HS-27A (cell line): ENCODE data around the gene ZNF483.
A peak's percentile ranks its signal among the peaks of the same experiment; 100 is the strongest.
"Not testable (repeated sequence)": the region's sequence is repeated elsewhere in the genome, so short reads cannot be mapped to it uniquely, and the experiment has no call there.

Experiments used
- DNase-seq: peaks from one replicate; pipeline ENCODE4 v3.0.0-alpha.2; 2012; ENCODE audit warnings: low read depth, missing footprints

The ZNF483 gene

GRCh38 chr9:111542497-111543254 is 17.7 kb downstream of the ZNF483 start:
- DNase-seq = no peak

- DNase-seq = no peak
These were observed 23.6 kb downstream of the ZNF483 start for GRCh38 chr9:111548623-111549022.

- DNase-seq = not testable (repeated sequence)
These were observed 30.4 kb downstream of the ZNF483 start for GRCh38 chr9:111555425-111555824.

GRCh38 chr9:111559000-111559610 is 34.1 kb downstream of the ZNF483 start:
- no peak for DNase-seq

GRCh38 chr9:111561165-111561719 is 36.3 kb downstream of the ZNF483 start:
- no peak for DNase-seq

- DNase-seq = no peak
These were observed 41.3 kb downstream of the ZNF483 start for GRCh38 chr9:111566234-111566633.

GRCh38 chr9:111568127-111568526 is 43.1 kb downstream of the ZNF483 start:
- DNase-seq = not testable (repeated sequence)

GRCh38 chr9:111572950-111573604 is 48.1 kb downstream of the ZNF483 start:
- DNase-seq = no peak

GRCh38 chr9:111582888-111583287 is 57.9 kb downstream of the ZNF483 start:
- no peak for DNase-seq

GRCh38 chr9:111586378-111586777 is 61.4 kb downstream of the ZNF483 start:
- no peak for DNase-seq

- no peak for DNase-seq
These were observed 63.9 kb downstream of the ZNF483 start for GRCh38 chr9:111588846-111589245.

- DNase-seq = no peak
These were observed 73.1 kb downstream of the ZNF483 start for GRCh38 chr9:111597852-111598732.

GRCh38 chr9:111598733-111599091 is 73.7 kb downstream of the ZNF483 start:
- no peak for DNase-seq

- peak; percentile 56 for DNase-seq
These were observed 74.3 kb downstream of the ZNF483 start, which contains the start of gene PTGR1 for GRCh38 chr9:111599092-111599954. TSS of gene PTGR1 (minus strand) at chr9:111599647. CDS start at chr9:111597422, 2,225 bp downstream.

- no peak for DNase-seq
These were observed 75.0 kb downstream of the ZNF483 start for GRCh38 chr9:111599955-111600343.

- DNase-seq = no peak
These were observed 76.4 kb downstream of the ZNF483 start for GRCh38 chr9:111601237-111602018.

- no peak for DNase-seq
These were observed 78.1 kb downstream of the ZNF483 start for GRCh38 chr9:111603041-111603440.

GRCh38 chr9:111604054-111604615 is 79.2 kb downstream of the ZNF483 start:
- DNase-seq = no peak

- no peak for DNase-seq
These were observed 80.1 kb downstream of the ZNF483 start for GRCh38 chr9:111605041-111605559.
